K562 (cell line): Measurements from ENCODE around the gene ROBO1. TPM values are rescaled to one million over a fixed set of nuclear protein-coding genes. Genes with fewer than 3 reads are reported as not detected.

Experiments used
- ATAC-seq: fragments of 200-7000 bp; cut with Tn5 transposase; 3 replicates; pipeline ENCODE4 v1.9.1; 2020; ENCODE audit warnings: moderate library complexity
- BruUV-seq: library from RNA; stranded (reverse); fragments of 400-500 nt; replicated peaks from 2 replicates; lab custom pipeline; 2021; lab: Mats Ljungman, UMichigan
- CTCF ChIA-PET: fragments of 300-600 bp; formaldehyde crosslinking; extraction: SDS; loops from one replicate; lab custom pipeline; 2021; ENCODE audit warnings: low intra/inter-chr PET ratio; lab: Yijun Ruan, JAX
- POLR2A ChIA-PET: fragments of 300-600, 350-650 bp; sonication (Branson Sonifier 250); formaldehyde crosslinking; extraction: SDS; loops from one replicate; lab custom pipeline; 2021; ENCODE audit warnings: antibody characterized with exemption, inconsistent platforms; lab: Yijun Ruan, JAX
- DNase-seq, 4 experiments: peaks; one replicate each; pipeline versions ENCODE4 v3.0.0 to v3.0.0-alpha.2; 2011 to 2018; ENCODE audit warnings: low spot score in 3 of 4, mixed read lengths in 3 of 4; ENCODE audit errors: extremely low read depth in 1 of 4
- FAIRE-seq: peaks from 2 replicates; lab custom pipeline; 2011; peaks lifted over from hg19 to GRCh38; lab: Jason Lieb, UNC
- H2AFZ ChIP-seq: 2 replicates; pipeline ENCODE4 v1.6.0; 2011; ENCODE audit warnings: low read depth, low read length, control low read depth, inconsistent platforms
- H3K27ac ChIP-seq: fragments of 200-600 bp; 3 replicates; pipeline ENCODE4 v1.8.0; 2011; ENCODE audit warnings: low read depth, mild to moderate bottlenecking, control low read depth, inconsistent platforms, low read length, moderate library complexity, mixed read lengths; ENCODE audit errors: extremely low read depth
- H3K27me3 ChIP-seq, 2 experiments: fragments of 300-600 bp in 1 of 2; 2 replicates in 1 of 2; 3 replicates in 1 of 2; pipeline versions ENCODE4 v1.6.0 to v1.8.0; 2011; ENCODE audit warnings: inconsistent platforms in 2 of 2, low read length in 2 of 2, mild to moderate bottlenecking in 1 of 2, mixed read lengths in 1 of 2, moderate library complexity in 1 of 2; ENCODE audit not compliant: control insufficient read depth in 2 of 2, insufficient read depth in 2 of 2
- H3K36me3 ChIP-seq: fragments of 300-600 bp; 3 replicates; pipeline ENCODE4 v1.8.0; 2011; ENCODE audit warnings: mild to moderate bottlenecking, low read length, inconsistent platforms; ENCODE audit not compliant: control insufficient read depth, insufficient read depth
- H3K4me1 ChIP-seq, 2 experiments: fragments of 200-600 bp in 1 of 2; replicated peaks in 1 of 2; 2 replicates in 1 of 2; 3 replicates in 1 of 2; pipeline versions ENCODE4 v1.5.1 to v1.8.0; 2011; ENCODE audit warnings: inconsistent platforms in 2 of 2, low read length in 2 of 2, mild to moderate bottlenecking in 1 of 2, mixed read lengths in 1 of 2, moderate library complexity in 1 of 2; ENCODE audit not compliant: control insufficient read depth in 2 of 2, insufficient read depth in 2 of 2
- H3K4me2 ChIP-seq: 2 replicates; pipeline ENCODE4 v1.6.1; 2011; ENCODE audit warnings: low read length, control low read depth, inconsistent platforms, mixed read lengths; ENCODE audit not compliant: insufficient read depth
- H3K4me3 ChIP-seq: fragments of 200-600 bp; sonication (generic), shearing (Covaris generic); 2 replicates; pipeline ENCODE4 v1.5.1; 2016; ENCODE audit warnings: control low read depth, inconsistent platforms
- H3K79me2 ChIP-seq: fragments of 200-600 bp; 3 replicates; pipeline ENCODE4 v1.8.0; 2011; ENCODE audit warnings: low read length, inconsistent platforms; ENCODE audit not compliant: control insufficient read depth, insufficient read depth
- H3K9ac ChIP-seq, 2 experiments: 2 replicates each; pipeline versions ENCODE4 v1.6.0 to v1.6.1; 2011; ENCODE audit warnings: low read depth in 2 of 2, low read length in 2 of 2, control low read depth in 1 of 2, inconsistent platforms in 1 of 2, mild to moderate bottlenecking in 1 of 2, mixed read lengths in 1 of 2; ENCODE audit not compliant: insufficient read depth in 1 of 2
- H3K9me1 ChIP-seq: one replicate; pipeline ENCODE4 v1.6.0; 2011; ENCODE audit warnings: inconsistent platforms, mild to moderate bottlenecking, low read length, moderate library complexity; ENCODE audit not compliant: control insufficient read depth, insufficient read depth
- H3K9me3 ChIP-seq: replicated peaks from 2 replicates; pipeline ENCODE4 v1.5.1; 2011; ENCODE audit warnings: low read depth, low read length, inconsistent platforms; ENCODE audit not compliant: control insufficient read depth, insufficient read depth
- H4K20me1 ChIP-seq: replicated peaks from 2 replicates; pipeline ENCODE4 v1.6.1; 2011; ENCODE audit warnings: low read length, inconsistent platforms, mixed read lengths; ENCODE audit not compliant: control insufficient read depth, insufficient read depth
- BDP1 ChIP-seq: IDR thresholded peaks from 3 replicates; pipeline ENCODE4 v1.6.1; 2011; ENCODE audit not compliant: insufficient read length, insufficient read depth
- ELF2 ChIP-seq: fragments of 250-450 bp; sonication (Bioruptor Pico); IDR thresholded peaks from 2 replicates; pipeline ENCODE4 v1.5.0; 2021; ENCODE audit warnings: mild to moderate bottlenecking
- HCFC1 ChIP-seq: IDR thresholded peaks from 2 replicates; pipeline ENCODE4 v1.6.1; 2012; ENCODE audit warnings: low read depth, low read length, improper control_type of control experiment
- MTA1 ChIP-seq: fragments of 450-650 bp; IDR thresholded peaks from 2 replicates; pipeline ENCODE4 v1.6.1; 2017; ENCODE audit warnings: borderline replicate concordance
- NRF1 ChIP-seq, 2 experiments: fragments of 450-650 bp; IDR thresholded peaks in 1 of 2; conservative IDR thresholded peaks in 1 of 2; 2 replicates each; pipeline ENCODE4 v1.6.1; 2014; ENCODE audit warnings: mild to moderate bottlenecking in 2 of 2
- RBM15 ChIP-seq: fragments of 200-400 bp; formaldehyde crosslinking; IDR thresholded peaks from 2 replicates; pipeline ENCODE4 v1.6.1; 2018; ENCODE audit warnings: mild to moderate bottlenecking, low read length, moderate library complexity; ENCODE audit not compliant: insufficient read depth
- RBM39 ChIP-seq: fragments of 200-400 bp; formaldehyde crosslinking; optimal IDR thresholded peaks from 2 replicates; pipeline ENCODE3; 2018; ENCODE audit warnings: low read depth, low read length
- STAT6 ChIP-seq: sonication (generic); formaldehyde crosslinking; IDR thresholded peaks from 2 replicates; pipeline ENCODE4 v1.8.1; 2023; ENCODE audit warnings: mild to moderate bottlenecking, missing genetic modification reagents
- ZHX1 ChIP-seq: fragments of 150-350 bp; conservative IDR thresholded peaks from 2 replicates; pipeline ENCODE4 v1.6.1; 2014; ENCODE audit warnings: low read length
- ZNF75A ChIP-seq: fragments of 450-650 bp; formaldehyde crosslinking; IDR thresholded peaks from 2 replicates; pipeline ENCODE4 v1.4.0; 2020; ENCODE audit warnings: mild to moderate bottlenecking
- WGBS: fragments of 100-300 bp; shearing (Covaris generic); methylation state at CpG from one replicate; pipeline ENCODE4 v1.1.6; 2016; ENCODE audit warnings: low coverage, mixed read lengths; ENCODE audit not compliant: insufficient coverage; ENCODE audit errors: missing lambda C conversion rate; 5-methylcytosine and 5-hydroxymethylcytosine counted together
- in situ Hi-C: fragments of 300-500 bp; cut with MboI; formaldehyde crosslinking; loops from 4 replicates; pipeline ENCODE4 v1.15.0; 2018; ENCODE audit warnings: inconsistent platforms, mixed read lengths
- intact Hi-C: fragments of 100-400 bp; cut with micrococcal nuclease; formaldehyde crosslinking; loops from 2 replicates; pipeline ENCODE4 v1.14.2; 2022
- polyA plus RNA-seq, 8 experiments: library from polyadenylated mRNA; depleted of rRNA in 4 of 8; stranded (reverse) in 5 of 8; unstranded in 3 of 8; fragments of >200 nt; fragmentation: Nextera tagmentation in 2 of 8; fragmentation: Illumina TruSeq in 1 of 8; extraction: Ambion mirVana in 2 of 8; extraction: Trizol in 1 of 8; gene quantifications; 2 replicates each; pipeline versions ENCODE4 v1.2.1 to v1.2.3, GENCODE V29; 2011 to 2014; ENCODE audit warnings: inconsistent platforms in 1 of 8, missing spikeins in 1 of 8
- total RNA-seq, 7 experiments: library from RNA; depleted of rRNA in 6 of 7; stranded (reverse); fragments of >200 nt in 6 of 7; fragmentation: Illumina TruSeq in 2 of 7; extraction: Trizol in 2 of 7; gene quantifications; 2 replicates each; pipeline versions ENCODE4 v1.2.1 to v1.2.3, GENCODE V29; 2011 to 2021; ENCODE audit warnings: low replicate concordance in 1 of 7

The ROBO1 gene
- total and polyA plus RNA-seq, 9 of the 15 experiments (the other 6 are each of a cell fraction or from before 2014, with no cell fraction given) = 0.01 to 0.53 (median 0.17) TPM; not detected in 5

- Histone ChIP-seq H3K4me3 (no peak overlapping the region), H3K4me2 (no peak overlapping the region), H4K20me1 (no peaks in the 10 kb centered on the region), H3K36me3 (no peaks in the 10 kb centered on the region), H3K27me3 (no peaks in the 10 kb centered on the region), H3K9me1 (no peaks in the 10 kb centered on the region), H3K9ac (no peak overlapping the region), H3K4me1 (no peaks in the 10 kb centered on the region), H3K27ac (no peak overlapping the region), H2AFZ (no peak overlapping the region), H3K9me3 (no peaks in the 10 kb centered on the region), H3K79me2 (no peaks in the 10 kb centered on the region)
- FAIRE-seq (no peak), DNase-seq (no peak), ATAC-seq (no peak)
- WGBS = under 1% methylated on average over 12 of the region's 26 CpGs
- in situ Hi-C loops (no loop called here), intact Hi-C loops (no loop called here)
- BruUV-seq = no TSS peak
- TF ChIP-seq ZNF75A (CRISPR knock-in tag) (no peak), BDP1 (no peak), NRF1 (conservative IDR thresholded peaks at IDR 0.05 in 1 of 2, IDR thresholded peaks at IDR 0.05 in 1 of 2) (no peak), RBM15 (no peak), STAT6 (no peak), RBM39 (no peak), ELF2 (no peak), MTA1 (no peak), HCFC1 (no peak), ZHX1 (no peak)
- ChIA-PET POLR2A (no interaction called here), CTCF (no interaction called here)
These were observed 449 bp downstream of the ROBO1 start for GRCh38 chr3:79767194-79767904.
